GM18520 (cell line): ENCODE data around the gene DUS2.
"Not testable (repeated sequence)": the region's sequence is repeated elsewhere in the genome, so short reads cannot be mapped to it uniquely, and the experiment has no call there.

Experiments
- ATAC-seq: cut with Tn5 transposase; IDR thresholded peaks from one replicate; pipeline ENCODE4 v1.9.1; 2021; ENCODE audit not compliant: unreplicated experiment

DUS2 gene

DNA sequence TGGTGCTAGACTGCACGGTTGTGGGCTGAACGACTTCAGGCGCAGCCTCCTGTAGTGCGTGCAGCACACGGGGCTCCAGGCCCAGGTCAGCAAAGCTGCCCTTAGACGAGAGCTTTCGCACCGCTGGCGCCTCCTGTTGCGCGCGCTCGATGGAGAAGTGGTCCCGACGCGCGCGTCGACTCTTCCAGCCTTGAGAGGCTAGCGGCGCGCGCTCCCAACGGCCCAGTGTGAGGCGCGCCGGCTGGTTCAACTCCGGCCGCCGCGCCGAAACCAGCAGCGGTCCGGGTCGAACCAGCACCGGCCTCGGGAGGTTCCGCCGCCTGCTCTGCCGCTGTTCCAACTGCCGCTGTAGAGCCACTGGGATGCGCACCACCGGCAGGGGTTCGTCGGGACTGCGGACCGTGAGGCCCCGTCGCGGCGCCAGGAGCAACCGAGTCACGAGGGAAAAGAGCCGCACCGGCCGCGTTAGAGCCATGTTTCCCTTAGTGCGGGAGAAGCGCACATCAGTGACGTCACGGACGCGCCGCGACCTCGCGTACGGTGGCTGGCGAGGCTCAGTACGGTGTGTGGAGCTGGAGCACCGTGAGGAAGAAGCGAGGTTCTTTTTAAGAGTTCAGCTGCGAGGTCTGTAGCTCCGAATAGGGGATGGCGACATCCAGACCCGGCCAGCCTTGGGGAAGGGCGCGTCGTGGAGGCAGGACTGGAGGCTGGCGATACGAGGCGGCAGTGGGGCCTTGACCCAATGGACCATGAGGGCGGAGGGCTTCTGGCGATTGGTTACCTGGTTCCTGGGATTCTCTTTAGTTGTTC is at the start of gene DUS2, which contains the start of gene DDX28:
Gene DUS2, plus strand, starts transcription at position 557 of the 810 bp plus-strand sequence. CDS start 14,740 bp downstream, outside the sequence.
Gene DDX28, minus strand, starts transcription at position 505 of the 810 bp plus-strand sequence. Its CDS starts 30 bp downstream, at position 475.
- peak; percentile 72 for ATAC-seq

- ATAC-seq = no peak
These were observed 47.6 kb upstream of the DUS2 start for GRCh38 chr16:67975321-67976105.

- ATAC-seq = no peak
These were observed 46.9 kb upstream of the DUS2 start for GRCh38 chr16:67976205-67976604.

GRCh38 chr16:67977005-67977404 is 46.1 kb upstream of the DUS2 start:
- no peak for ATAC-seq

- ATAC-seq = no peak
These were observed 45.4 kb upstream of the DUS2 start for GRCh38 chr16:67977469-67978227.

DNA sequence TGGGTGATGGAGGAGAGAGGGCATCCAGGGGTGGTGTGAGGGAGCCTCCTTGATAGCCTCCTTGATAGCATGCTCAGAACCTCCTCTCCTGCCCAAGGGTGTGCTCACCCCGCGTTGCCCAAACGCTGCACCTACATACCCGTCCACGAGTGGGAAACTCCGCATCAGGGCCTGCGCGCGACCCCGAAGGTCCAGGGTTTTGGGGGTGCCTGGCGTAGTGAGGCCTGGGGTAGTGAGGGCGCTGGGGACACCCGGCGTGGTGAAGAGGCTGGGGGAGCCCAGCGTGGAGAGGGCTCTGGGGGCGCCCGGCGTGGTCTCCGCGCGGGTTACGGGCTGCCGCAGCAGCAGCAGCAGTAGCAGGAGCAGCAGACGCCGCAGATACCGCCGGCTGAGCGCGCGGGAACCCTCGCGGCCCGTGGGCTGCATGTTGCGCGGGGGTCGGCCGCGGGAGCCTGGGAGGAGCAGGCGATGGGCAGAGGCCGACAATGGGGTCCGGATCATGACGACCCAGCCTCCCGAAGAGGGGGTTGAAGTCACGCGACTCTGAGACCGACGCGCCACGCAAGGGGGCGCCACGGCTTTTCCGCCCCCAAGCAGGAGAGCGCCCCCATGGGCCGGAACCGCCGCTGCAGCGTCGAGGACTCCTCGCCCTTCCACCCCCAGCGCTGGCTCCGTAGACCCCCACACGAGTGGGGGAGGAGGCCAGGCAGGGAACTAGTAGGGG is 43.0 kb upstream of the DUS2 start, which contains the start of gene DPEP3:
Gene DPEP3, minus strand, starts transcription at position 545 of the 724 bp plus-strand sequence. Its CDS starts 119 bp downstream, at position 426.
- ATAC-seq = no peak

- no peak for ATAC-seq
These were observed 40.9 kb upstream of the DUS2 start for GRCh38 chr16:67982011-67982696.

DNA sequence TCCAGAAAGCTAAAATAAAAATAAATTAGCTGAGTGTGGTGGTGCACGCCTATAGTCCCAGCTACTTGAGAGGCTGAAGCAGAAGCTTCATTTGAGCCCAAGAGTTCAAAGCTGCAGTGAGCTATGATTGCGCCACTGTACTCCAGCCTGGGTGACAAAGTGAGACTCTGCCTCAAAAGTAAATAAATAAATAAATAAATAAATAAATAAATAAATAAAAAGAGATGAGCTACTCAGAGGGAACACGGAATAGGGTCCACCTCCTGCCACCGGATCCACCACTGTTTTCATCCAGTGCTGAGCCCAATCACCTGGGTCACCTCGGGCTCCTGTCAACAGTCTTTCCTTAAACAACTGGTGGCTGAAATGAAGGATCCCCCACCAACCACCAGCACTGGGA is 36.1 kb upstream of the DUS2 start:
- ATAC-seq = no peak

DNA sequence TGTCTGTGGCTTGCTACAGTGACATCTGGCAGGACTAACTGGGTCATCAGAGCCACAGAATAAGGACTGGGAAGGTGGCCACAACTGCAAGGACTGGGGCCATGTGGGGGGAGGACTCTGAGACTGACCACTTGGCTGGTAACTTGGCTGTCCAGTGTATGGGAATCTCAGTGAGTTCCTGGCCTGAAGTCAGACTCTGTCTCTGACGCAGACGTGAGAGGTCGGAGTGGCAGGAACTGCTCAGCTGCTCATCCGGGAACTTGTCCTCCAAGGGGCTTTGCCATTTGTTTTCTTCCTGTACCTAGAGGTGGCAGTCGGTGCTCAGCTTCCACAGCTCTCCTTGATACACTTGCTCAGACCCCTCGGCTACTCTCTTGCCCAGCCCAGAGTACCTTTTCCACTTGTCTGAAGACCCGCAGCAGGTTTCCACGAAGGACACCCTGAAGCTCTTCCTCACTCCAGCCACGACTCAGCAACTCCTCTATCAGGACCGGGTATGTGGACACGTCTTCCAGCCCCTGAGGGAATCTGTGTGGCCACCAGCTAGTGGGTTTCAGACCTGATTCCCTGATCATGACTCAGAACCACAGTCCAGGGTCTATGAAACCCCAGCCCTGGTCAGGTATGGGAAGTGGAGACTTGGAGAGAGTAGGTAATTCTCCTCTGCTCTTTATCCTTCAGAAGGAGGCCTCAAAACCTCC is 35.5 kb upstream of the DUS2 start:
- ATAC-seq = no peak

DNA sequence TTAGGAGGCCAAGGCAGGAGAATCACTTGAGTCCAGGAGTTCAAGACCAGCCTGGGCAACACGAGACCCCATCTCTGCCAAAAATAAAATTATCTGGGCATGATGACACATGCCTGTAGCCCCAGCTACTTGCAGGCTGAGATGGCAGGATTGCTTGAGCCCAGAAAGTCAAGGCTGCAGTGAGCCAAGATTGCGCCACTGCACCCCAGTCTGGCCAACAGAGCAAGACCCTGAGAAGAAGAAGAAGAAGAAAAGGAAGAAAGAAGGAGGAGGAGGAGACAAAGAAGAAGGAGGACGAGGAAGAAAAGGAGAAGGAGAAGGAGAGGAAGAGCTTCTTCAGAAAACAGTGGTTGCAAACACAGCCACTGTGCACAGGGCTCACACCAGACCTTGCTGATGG is 34.4 kb upstream of the DUS2 start:
- no peak for ATAC-seq

DNA sequence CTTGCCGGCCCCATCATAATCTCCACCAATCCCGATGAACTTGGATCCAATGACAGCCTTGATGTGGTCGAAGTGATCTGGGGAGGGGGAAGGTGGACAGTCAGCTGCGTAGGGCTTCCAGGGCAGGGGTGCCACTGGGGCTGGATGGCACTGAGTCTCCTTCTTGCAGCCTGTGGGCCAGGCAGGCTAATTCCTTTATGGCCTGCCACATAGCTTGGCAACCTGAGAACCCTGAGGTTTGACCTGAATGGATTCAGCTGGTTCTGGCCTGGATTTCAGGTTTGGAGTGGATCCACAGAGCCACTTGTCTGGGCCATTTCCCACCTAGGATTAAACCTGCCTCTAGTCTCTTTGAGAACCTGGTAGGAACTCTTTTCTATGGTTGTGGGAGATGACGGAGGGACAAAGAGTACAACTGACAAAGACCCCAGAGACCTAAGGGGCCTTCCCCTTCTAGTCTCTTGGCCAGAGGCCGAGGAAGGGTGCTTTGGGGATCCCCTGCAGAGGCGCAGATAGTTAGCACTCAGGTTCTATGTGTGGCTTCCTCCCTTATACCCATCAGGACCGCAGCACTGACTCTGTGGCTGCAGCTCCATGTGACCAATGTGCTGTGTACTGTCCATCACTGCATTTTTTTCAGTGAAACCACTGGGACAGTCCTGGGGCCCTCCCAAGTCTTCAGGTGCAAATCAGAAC is 33.6 kb upstream of the DUS2 start:
- ATAC-seq = peak; percentile 35

DNA sequence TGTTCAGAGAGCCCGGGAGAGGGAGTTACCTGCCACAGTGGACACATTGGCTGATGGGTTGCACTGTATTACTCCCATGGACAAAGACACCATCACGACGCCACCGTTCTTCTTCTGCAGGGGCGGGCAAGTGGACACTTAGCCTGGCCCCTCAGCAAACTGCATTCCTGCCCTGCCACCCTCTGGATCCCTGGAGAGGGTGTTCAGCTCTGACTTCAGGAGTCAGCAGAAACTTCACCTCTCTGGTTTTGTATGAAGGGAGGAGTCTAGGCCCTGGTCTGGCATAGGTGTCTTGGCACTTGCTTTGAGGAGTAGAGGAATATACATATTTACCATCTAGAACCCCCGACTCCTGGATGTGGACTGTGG is 33.1 kb upstream of the DUS2 start:
- no peak for ATAC-seq

- no peak for ATAC-seq
These were observed 30.4 kb upstream of the DUS2 start for GRCh38 chr16:67992661-67993206.

GRCh38 chr16:67993207-67994039 is 29.7 kb upstream of the DUS2 start:
- ATAC-seq = peak; percentile 54

GRCh38 chr16:67994040-67994408 is 29.1 kb upstream of the DUS2 start:
- not testable (repeated sequence) for ATAC-seq

DNA sequence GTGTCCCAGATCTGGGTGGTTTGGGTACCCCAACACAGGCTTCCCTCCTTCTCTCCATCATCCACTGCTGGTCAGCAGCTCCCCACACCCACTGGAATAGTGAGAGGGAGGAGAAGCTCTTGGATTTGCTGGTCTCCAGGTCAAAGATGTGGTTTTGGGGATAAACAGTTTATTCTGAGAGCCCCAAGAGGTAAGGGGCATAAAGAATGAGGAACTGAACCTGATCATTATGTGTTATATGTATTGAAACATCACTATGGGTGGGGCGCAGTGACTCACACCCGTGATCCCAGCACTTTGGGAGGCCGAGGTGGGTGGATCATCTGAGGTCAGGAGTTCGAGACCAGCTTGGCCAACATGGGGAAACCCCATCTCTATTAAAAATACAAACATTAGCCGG is 27.7 kb upstream of the DUS2 start:
- no peak for ATAC-seq

DNA sequence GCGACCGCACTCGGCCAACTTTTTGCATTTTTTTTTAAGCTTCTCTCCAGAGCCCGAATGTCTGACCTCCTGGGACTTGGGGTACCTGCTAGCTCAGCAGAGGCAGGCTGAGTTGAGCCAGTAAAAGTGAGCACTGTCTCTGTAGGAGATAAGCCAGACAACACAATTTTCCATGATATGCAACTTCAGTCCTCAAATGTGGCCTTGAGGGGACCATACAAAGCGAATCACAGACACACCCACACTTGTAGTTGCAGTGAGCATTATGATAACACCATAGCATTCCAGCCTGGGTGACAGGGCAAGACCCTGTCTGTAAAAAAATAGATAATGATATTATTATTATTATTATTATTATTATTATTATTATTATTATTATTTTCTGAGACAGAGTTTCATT is 26.4 kb upstream of the DUS2 start:
- no peak for ATAC-seq
